KMS-11 (cell line): ENCODE results near the gene RGL1.

ENCODE experiments used
- H2AFZ ChIP-seq: fragments of 200-600 bp; sonication (generic); 2 replicates; pipeline ENCODE4 v1.6.1; 2016; ENCODE audit warnings: antibody characterized with exemption, mixed run types, low read depth
- H3K27ac ChIP-seq: fragments of 200-600 bp; sonication (generic); 2 replicates; pipeline ENCODE4 v1.6.1; 2016; ENCODE audit warnings: mild to moderate bottlenecking, mixed run types
- H3K27me3 ChIP-seq: fragments of 200-600 bp; sonication (generic); 2 replicates; pipeline ENCODE4 v1.6.1; 2017; ENCODE audit warnings: mild to moderate bottlenecking, low read depth, mixed run types, moderate library complexity; ENCODE audit not compliant: insufficient read depth
- H3K36me3 ChIP-seq: fragments of 200-600 bp; sonication (generic); 2 replicates; pipeline ENCODE4 v1.6.1; 2017; ENCODE audit warnings: mild to moderate bottlenecking, mixed run types; ENCODE audit not compliant: insufficient read depth
- H3K4me1 ChIP-seq: fragments of 200-600 bp; sonication (generic); 2 replicates; pipeline ENCODE4 v1.6.1; 2016; ENCODE audit warnings: mild to moderate bottlenecking, low read depth, mixed run types; ENCODE audit not compliant: poor library complexity, severe bottlenecking
- H3K4me2 ChIP-seq: fragments of 200-600 bp; sonication (generic); 2 replicates; pipeline ENCODE4 v1.7.0; 2016; ENCODE audit warnings: mild to moderate bottlenecking, mixed run types
- H3K4me3 ChIP-seq: fragments of 200-600 bp; sonication (generic); IDR thresholded peaks from 2 replicates; pipeline ENCODE4 v1.6.1; 2017; ENCODE audit warnings: low read depth, low read length, mixed read lengths; ENCODE audit not compliant: insufficient read depth
- H3K79me2 ChIP-seq: fragments of 200-600 bp; sonication (generic); 2 replicates; pipeline ENCODE4 v1.6.1; 2016; ENCODE audit warnings: low read depth, mixed run types; ENCODE audit not compliant: insufficient read depth
- H3K9ac ChIP-seq: fragments of 200-600 bp; sonication (generic); 2 replicates; pipeline ENCODE4 v1.6.1; 2016; ENCODE audit warnings: mild to moderate bottlenecking, mixed run types
- H4K20me1 ChIP-seq: fragments of 200-600 bp; sonication (generic); 2 replicates; pipeline ENCODE4 v1.6.1; 2016; ENCODE audit warnings: mild to moderate bottlenecking, mixed run types; ENCODE audit not compliant: insufficient read depth
- TF ChIP-seq, protein P1 (sequence below): fragments of 200-600 bp; sonication (generic); conservative IDR thresholded peaks from 2 replicates; pipeline ENCODE4 v1.6.1; 2017; ENCODE audit warnings: low read depth, mild to moderate bottlenecking, antibody characterized with exemption, low read length, moderate library complexity, mixed read lengths

Gene RGL1

DNA sequence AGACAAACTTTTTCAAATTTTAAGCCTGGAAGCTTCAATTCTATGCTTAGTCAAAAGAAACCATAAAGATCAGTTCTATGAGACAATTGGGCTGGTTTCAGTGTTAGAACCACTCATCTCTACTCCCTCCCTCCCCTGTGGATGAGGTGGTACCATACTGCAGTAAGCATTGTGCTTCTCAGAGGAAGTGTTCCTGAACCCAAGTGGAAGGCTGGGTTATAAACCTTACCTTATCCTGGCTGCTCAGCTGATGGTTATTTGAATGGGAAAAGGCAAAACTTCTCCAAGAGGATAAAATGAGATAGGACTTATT is 34.1 kb upstream of the RGL1 start:
- Histone ChIP-seq H3K27me3 (no peaks in the 10 kb centered on the region), H3K9ac (no peak overlapping the region), H2AFZ (no peak overlapping the region), H3K27ac (no peak overlapping the region), H3K79me2 (no peaks in the 10 kb centered on the region), H3K4me1 (no peaks in the 10 kb centered on the region), H4K20me1 (no peaks in the 10 kb centered on the region), H3K4me2 (no peak overlapping the region), H3K36me3 (no peaks in the 10 kb centered on the region), H3K4me3 (no peak overlapping the region)
- TF ChIP-seq, protein P1, sequence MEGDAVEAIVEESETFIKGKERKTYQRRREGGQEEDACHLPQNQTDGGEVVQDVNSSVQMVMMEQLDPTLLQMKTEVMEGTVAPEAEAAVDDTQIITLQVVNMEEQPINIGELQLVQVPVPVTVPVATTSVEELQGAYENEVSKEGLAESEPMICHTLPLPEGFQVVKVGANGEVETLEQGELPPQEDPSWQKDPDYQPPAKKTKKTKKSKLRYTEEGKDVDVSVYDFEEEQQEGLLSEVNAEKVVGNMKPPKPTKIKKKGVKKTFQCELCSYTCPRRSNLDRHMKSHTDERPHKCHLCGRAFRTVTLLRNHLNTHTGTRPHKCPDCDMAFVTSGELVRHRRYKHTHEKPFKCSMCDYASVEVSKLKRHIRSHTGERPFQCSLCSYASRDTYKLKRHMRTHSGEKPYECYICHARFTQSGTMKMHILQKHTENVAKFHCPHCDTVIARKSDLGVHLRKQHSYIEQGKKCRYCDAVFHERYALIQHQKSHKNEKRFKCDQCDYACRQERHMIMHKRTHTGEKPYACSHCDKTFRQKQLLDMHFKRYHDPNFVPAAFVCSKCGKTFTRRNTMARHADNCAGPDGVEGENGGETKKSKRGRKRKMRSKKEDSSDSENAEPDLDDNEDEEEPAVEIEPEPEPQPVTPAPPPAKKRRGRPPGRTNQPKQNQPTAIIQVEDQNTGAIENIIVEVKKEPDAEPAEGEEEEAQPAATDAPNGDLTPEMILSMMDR = no peak

DNA sequence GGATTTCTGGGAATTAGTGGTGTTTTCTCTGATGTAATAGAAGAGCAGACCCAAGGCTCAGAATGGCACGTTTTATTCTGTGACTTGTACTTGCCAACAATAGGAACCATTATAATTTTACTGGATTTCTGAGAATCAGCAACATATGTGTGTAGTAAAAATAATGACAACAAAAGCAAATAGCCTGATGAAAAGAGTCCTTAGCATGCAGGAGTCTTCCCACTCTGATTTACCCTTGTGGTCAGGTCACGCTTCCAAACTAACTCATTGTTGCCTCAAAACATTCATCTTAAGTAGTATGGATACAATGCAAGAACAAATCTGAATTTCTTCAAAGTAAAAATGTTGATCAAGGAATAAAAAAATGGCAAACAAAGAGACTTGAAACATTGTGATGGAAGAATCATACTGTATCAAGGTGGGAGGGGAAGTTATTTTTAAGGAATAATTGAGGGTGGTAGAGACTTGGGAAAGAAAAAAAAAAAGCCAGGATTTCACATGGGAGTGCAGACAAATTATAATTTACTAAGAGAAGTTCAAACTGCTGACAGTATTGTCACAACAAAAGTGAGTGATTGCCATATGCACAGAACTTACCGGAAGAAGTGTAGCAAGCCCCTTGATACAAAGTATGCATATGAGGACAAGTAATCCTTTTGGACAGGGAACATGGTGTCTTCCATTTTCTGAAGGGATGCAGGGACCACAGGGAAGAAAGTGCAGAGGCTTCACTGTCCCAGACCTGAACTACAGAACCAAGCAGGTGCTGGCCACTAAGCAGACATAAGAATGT is 31.2 kb upstream of the RGL1 start:
- Histone ChIP-seq H3K79me2 (no peaks in the 10 kb centered on the region), H3K27me3 (no peaks in the 10 kb centered on the region), H4K20me1 (no peaks in the 10 kb centered on the region), H3K27ac (no peak overlapping the region), H3K4me3 (no peak overlapping the region), H3K4me1 (no peaks in the 10 kb centered on the region), H3K36me3 (no peaks in the 10 kb centered on the region), H3K9ac (no peak overlapping the region), H3K4me2 (no peak overlapping the region), H2AFZ (no peak overlapping the region)
- TF ChIP-seq, protein P1 = no peak

DNA sequence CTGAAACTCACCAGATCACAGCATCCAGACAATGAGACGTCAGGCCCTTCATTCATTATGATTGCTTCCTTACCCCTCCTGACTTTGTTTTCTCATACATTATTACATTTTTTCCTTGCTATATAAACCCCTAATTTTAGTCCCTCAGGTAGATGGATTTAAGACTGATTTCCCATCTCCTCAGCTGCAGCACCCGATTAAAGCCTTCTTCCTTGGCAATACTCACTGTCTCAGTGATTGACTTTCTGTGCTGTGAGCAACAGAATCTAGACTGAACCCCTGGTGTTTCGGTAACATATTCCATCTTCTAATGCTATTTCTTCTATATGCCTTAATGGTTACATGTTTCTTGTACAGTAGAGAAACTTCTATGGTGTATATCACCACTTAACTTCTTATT is 30.0 kb upstream of the RGL1 start:
- Histone ChIP-seq H3K27me3 (no peaks in the 10 kb centered on the region), H4K20me1 (no peaks in the 10 kb centered on the region), H3K79me2 (no peaks in the 10 kb centered on the region), H3K4me2 (no peak overlapping the region), H3K4me3 (no peak overlapping the region), H3K36me3 (no peaks in the 10 kb centered on the region), H3K9ac (no peak overlapping the region), H2AFZ (no peak overlapping the region), H3K27ac (no peak overlapping the region), H3K4me1 (no peaks in the 10 kb centered on the region)
- TF ChIP-seq, protein P1 = no peak

DNA sequence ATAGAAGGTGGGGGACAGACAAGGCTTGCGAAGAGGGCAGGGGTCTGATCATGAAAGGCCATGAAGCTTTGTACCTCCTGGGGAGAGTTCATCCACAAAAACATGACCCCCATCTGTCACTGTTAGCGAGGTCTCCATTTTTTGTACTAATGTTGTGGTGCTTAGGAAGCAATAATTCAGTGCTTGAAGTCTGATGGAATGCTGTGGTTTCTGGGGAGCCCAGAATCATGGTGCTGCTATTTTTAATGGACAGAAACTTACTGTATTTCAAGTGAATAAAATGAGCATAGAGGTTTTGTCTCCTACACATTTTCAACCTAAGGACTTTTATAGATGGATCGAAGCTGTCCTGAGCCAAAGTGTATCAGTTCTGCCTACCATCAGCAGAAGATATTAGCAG is 28.2 kb upstream of the RGL1 start:
- H3K36me3 ChIP-seq = no peaks in the 10 kb centered on the region
- H3K4me2 ChIP-seq = no peak overlapping the region
- H3K9ac ChIP-seq = no peak overlapping the region
- H3K79me2 ChIP-seq = no peaks in the 10 kb centered on the region
- no peaks in the 10 kb centered on the region for H4K20me1 ChIP-seq
- TF ChIP-seq, protein P1 = no peak
- H3K27me3 ChIP-seq = no peaks in the 10 kb centered on the region
- no peak overlapping the region for H3K27ac ChIP-seq
- no peaks in the 10 kb centered on the region for H3K4me1 ChIP-seq
- no peak overlapping the region for H2AFZ ChIP-seq
- no peak overlapping the region for H3K4me3 ChIP-seq
